GM19238 (cell line): Measurements from ENCODE around the gene FNBP1.

Experiments used
- DNase-seq: peaks from one replicate; pipeline ENCODE4 v3.0.0; 2011; ENCODE audit warnings: low spot score; ENCODE audit not compliant: insufficient read length

Gene FNBP1

DNA sequence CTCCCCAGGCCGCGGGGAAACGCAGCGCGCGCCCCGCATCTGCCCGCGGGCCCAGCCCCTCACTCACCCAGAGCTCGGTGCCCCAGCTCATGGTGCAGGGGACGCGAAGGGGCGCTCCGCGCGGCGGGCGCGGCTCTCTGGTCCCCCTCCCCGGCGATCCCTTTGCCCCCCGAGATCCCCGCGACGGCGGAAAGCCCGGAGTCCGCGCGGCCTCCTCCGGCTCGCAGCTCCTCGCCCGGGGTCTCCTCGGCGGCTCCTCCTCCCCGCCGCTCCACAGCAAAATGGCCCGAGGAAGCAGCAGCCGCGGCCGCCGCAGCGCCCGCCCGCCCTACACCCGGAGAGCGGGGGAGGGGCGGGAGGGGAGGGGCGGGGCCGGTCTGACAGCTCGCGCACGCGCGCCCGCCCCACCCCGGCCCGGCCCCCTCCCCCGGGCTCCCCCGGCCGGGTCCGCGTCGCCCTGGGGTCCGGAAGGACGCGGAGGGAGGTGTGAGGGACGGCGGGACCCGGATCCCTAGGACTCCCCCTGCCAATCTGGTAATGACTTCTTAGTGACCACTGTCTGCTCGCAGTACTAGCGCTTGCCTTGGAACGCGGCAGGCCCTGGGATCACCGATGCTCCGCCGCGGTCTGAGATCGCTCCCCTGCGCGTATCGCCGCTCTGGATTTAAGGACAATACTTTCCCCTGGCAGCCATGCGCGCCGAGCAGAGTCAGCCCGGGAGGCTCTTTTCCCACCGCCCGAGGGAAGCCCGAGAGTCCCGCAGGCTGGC, at the start of gene FNBP1:
TSS of gene FNBP1 (minus strand) at position 305 of the 769 bp plus-strand sequence. CDS start at position 91, 214 bp downstream.
- DNase-seq = peak; percentile 89

DNA sequence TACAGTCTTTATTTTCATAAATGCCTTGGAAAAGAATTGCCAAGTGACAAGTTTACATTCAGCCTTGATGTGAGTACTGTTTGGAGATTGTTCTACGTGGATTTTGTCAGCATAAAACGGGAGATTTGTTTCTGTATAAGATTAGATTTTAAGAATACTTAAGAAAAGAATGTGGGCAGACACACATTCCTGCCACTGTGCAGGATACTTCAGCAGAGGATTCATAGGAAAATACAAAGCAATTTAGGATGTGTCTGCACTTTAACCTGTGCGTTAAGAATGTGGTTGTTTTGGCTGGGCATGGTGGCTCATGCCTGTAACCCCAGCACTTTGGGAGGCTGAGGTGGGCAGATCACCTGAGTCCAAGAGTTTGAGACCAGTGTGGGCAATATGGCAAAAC, 47.9 kb upstream of the FNBP1 start:
- DNase-seq = no peak

DNA sequence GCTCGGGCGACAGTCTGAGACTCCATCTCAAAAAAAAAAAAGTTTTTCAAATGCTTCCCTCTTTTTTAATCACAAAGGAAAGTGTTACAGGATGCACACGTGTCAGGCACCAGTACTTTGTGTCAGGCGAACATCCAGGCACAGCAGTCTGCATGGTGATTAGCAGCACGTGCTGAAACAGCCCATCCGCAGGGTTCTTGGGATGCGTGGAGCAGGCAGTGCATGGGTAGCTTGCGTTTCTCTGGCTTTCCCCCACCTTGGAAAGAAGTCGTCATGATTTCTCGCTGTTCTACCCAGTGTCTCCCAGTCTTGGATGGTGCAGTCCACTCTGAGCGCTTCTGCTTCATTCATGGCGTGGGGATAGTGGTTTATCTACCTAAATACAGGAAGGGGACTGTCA, 46.2 kb upstream of the FNBP1 start:
- DNase-seq = no peak

DNA sequence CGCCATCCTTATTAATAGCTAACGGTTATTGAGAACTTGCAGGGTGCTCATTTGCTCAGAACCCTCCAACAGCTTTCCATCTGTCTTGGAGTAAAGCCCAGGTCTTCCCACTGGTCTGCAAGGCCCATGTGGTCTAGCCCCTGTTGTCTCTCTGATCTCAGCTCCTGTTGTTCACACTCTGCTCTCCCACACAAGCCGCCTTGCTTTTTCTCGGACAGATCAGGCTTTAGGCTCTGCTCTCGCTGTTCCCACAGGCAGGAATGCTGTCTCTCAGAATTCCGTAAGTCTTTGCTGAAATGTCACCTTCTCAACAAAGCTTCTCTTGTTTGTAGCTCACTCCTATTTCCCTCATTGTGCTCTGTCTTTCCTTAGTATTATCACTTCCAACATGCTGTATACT, 45.1 kb upstream of the FNBP1 start:
- DNase-seq = no peak

DNA sequence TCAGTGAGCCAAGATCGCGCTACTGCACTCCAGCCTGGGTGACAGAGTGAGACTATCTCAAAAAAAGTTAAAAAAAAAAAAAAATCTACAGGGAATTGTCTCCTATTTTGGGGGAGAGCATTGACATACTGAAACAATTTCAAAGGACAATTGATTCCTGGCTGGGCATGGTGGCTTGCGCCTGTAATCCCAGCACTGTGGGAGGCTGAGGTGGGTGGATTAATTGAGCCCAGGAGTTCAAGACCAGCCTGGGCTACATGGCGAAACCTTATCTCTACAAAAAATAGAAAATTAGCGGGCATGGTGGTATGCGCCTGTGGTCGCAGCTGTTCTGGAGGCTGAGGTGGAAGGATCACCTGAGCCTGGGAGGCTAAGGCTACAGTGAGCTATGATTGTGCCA, 41.3 kb upstream of the FNBP1 start:
- DNase-seq = no peak

DNA sequence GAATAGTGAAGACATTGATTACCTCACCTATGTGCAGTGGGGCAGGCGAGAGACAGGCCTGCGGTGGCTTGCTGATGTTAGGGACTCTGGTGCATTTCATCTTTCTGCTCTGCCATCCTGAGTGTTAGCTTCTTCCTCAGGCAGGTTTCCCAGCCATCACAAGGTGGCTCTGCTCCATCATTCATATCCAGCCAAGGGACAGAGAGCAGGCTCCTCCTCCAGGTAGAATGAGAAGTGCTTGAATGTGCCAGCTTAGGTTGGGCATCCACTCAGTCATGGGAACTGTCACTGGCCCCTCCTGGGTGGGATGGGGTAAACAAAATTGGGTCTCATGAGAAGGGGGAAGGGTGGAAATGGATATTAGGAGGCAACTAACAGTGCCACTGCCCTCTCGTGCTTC, 35.6 kb upstream of the FNBP1 start:
- no peak for DNase-seq

DNA sequence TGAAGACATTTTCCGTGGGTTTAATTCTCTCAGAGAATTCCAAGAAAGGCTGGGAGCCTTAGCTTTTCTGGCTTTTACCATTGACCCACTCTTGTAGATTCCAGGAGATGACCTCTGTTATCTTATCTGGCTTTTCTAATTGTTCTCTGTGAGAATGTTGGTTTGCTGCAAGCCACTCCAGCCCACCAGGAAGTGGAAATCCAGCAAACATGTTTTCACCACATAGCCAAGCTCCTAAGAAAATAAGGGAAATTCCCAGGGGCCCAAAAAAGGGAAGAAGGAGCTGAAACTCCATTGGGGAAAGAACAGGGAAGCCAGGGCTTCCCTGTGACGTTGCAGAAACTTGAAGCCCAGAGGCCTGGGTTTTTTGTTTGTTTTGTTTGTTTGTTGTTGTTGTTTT, 30.4 kb upstream of the FNBP1 start:
- DNase-seq = no peak

DNA sequence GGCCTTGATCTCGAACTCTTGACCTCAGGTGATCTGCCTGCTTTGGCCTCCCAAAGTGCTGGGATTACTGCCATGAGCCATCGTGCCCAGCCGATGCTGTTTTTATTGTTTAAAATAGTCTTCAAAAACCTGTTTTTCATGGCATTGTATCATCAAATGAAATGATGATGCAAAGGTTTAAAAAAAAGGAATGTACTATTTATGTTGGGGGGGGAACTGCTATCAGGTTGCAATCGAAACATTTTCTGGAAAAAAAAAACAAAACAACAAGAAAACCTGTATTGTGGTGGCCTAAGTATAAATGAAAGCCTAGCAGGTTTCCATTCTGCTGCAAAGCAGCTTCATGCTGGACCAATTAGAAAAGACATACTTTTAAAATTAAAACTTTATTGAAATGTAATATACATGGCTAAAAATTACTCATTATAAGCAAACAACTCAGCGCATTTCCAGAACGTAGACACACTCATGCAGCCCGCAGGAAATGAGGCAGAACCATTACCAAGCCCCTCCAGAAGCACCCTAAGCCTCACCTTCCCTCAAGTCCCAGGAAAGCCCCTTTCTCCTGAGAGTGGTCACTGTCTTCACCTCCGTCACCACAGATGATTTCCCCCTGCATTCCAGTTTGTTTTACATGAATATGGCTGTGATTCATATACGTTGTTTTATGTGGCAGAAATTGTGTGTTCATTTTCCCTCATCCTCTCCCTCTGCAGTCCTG, 29.7 kb upstream of the FNBP1 start:
- DNase-seq = no peak

DNA sequence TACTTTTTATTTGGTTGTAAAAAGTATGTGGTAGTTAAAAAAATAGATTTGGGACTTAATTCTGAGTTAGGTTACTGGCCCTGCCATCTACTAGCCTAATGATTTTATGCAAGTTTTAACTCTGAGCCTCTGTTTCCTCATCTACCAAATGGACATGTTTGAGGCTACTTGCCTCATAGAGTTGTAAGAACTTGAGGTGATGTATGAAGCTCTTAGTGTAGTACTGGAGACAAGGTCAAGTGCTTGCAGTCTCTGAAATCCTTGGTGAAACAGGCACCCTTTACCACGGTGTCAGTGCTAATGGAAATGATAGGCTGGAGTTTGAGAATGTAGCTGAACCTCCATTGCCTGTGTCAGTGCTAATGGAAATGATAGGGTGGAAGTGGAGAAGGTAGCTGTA, 26.1 kb upstream of the FNBP1 start:
- DNase-seq = no peak

DNA sequence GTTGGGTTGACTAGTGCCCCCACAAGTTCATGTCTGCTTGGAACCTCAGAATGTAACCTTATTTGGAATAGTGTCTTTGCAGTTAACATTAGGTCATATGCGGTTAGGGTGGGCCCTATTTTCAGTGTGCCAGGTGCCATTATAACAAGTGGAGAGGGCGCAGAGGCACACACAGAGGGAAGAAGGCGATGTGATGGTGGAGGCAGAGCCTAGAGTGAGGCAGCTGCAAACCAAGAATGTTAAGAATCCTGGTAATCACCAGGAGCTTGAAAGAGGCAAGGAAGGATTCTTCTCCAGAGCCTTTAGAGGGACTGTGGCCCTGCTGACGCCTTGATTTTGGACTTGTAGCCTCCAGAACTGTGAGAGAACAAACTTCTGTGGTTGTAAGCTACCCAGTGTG, 21.6 kb upstream of the FNBP1 start:
- DNase-seq = no peak

DNA sequence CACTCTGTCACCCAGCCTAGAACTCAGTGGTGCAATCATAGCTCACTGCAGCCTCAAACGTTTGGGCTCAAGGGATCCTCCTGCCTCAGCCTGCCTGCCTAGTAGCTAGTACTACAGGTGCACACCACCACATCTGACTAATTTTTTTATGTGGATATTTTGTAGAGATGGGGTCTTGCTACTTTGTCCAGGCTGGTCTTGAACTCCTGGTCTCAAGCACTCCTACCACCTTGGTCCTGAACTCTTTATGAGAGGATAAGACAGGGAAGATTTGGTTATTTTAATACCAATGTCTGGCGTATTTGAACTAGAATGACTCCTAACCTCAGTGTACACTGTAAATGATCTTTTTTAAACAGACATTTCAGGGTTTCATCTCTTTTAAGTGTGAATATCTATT, 19.8 kb upstream of the FNBP1 start:
- DNase-seq = no peak

DNA sequence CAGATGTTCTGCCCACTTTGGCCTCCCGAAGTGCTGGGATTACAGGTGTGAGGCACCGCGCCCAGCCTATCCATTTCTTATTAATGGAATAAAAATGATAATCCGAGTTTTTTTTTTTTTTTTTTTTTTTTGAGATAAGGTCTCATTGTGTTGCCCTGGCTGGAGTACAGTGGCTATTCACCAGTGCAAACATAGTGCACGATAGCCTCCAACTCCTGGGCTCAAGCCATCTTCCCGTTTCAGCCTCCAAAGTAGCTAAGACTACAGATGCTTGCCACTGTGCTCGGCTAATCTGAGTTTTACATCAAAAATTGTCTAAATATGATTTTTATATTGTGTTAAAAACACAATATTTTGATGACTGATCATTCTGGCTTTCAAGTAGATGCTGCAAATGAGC, 17.3 kb upstream of the FNBP1 start:
- no peak for DNase-seq

DNA sequence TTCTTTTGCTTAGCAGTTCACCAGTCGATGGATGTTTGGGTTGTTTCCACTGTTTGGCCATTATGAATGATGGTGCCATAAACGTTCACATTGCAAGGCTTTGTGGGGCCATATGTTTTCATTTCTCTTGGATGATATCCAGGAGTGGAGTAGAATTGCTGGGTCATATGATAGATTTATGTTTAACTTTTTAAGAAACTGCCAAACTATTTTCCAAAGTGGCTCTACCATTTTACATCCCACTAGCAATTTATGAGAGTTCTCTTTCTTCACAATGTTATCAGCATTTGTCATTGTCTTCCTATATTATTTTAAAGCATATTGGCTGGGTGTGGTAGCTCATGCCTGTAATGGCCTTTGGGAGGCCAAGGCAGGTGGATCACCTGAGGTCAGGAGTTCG, 15.9 kb upstream of the FNBP1 start:
- no peak for DNase-seq

DNA sequence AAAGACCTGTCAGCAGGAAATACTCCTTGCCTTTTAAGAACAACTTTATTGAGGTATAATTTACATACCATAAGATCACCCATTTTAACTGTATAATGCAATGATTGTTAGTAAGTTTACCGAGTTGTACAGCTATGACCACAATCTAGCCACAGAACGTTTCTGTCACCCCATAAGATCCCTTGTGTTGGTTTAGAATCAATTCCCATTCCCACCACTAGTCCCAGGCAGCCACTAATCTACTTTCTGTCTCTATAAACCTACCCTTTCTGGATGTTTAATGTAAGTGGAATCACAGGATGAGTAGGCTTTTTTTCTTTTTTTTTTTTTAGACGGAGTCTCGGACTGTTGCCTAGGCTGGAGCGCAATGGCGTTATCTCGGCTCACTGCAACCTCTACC, 15.2 kb upstream of the FNBP1 start:
- no peak for DNase-seq

DNA sequence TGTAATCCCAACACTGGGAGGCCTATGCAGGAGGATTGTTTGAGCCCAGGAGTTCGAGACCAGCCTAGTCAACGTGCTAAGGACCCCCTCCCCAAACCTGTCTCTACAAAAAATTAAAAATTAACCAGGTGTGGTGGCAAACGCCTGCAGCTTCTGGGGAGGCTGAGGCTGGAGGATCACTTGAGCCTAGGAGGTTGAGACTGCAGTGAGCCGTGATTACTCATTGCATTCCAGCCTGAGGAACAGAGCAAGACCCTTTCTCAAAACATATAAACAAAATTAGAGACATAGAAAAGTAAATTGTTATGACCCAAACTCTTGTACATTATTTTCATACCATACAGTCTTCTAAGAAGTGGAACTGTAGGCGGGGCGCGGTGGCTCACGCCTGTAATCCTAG, 11.8 kb upstream of the FNBP1 start:
- DNase-seq = no peak

DNA sequence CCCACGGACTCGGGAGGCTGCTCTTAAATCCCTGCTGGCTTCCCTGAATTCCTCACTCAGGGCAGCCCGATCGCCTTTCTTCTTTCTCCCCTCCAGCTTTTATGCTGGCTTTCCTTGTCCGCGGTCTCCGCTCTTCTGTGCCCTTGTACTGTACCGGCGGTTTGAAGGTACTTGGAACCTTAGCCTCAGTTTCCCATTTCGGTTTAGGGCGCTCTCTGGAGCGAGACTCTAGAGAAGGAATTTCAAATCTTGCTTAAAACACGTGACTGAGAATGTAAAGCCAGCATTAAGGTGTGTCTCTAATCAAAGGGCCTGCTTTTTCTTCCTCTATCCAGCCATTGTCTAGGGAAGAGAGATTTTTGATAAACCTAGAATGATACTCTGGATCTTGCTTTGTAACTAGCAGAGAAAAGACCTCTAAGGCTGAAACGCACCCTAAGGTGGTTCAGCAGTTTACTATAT, 11.4 kb upstream of the FNBP1 start:
- no peak for DNase-seq

DNA sequence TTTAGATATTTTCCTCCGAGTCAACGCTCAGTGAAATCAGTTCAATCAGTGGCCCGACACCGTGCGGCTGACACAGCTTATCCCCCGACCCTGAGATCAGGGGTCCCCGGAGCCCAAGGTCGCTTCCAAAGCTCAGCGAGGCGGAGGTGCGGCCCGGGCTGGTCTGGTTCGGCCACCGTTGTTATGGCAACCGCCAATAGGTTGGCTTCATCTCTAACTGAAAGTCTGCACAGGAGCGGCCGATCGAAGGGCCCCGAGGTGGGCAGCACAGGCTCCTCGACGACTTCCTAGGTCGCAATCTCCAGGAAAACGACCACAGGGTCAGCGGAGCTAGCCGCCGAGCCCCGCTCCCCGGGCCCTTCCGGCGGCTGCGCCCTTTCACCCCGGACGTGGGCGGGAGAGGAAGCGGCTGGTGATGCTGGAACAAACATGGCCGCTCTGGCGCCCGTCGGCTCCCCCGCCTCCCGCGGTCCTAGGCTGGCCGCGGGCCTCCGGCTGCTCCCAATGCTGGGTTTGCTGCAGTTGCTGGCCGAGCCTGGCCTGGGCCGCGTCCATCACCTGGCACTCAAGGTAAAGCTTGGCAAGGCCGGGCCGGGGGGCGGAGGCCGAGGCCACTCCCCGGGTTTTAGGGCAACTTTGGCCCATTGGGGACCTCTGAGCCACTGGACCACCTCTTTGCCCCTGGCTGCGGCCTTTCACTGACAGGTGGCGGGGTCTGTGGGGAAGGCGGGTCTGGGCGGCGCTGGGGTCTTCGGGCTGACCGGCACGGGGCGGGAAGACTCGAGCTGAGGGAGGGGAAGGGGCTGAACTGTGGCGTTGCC, 10.7 kb upstream of the FNBP1 start, which contains the start of gene GPR107:
TSS of gene GPR107 (plus strand) at position 403 of the 821 bp plus-strand sequence. CDS start at position 430, 27 bp downstream.
- peak; percentile 93 for DNase-seq

DNA sequence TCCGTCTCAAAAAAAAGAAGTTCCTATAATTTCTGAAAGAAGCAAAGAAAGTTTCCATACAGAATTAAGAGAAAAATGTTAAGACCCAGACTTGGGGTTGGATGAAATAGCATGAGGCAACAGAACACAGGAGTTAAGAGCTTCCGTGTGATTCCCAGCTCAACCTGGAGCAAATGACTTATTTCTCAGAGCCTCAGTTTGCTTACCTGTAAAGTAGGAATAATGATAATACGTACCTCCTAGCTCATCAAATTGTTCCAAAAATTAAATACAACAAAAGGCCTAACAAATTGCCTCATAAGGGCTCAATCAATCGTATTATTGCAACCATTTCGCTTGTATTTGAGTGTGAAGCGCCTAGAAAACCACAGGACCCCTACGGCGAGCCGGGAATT, 10.1 kb upstream of the FNBP1 start:
- DNase-seq = no peak

DNA sequence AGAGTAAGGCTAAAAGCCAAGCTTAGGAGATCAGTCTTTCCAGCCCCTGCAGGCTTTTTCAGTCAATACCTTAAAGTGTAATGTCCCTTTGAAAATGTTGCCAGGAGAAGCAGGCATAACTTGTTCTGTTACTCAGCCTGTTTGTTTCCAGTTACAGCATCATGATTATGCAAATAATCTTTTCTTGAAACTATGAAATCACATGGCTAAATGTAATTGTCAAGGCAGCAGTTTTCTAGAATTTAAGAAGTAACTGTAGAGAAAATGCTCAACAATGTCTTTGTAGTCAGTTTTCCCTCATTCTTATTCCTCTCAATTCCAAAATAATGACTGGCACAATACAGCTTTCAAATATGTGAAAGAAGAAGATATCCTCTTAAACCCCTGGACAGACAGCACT, 8.9 kb upstream of the FNBP1 start:
- no peak for DNase-seq

DNA sequence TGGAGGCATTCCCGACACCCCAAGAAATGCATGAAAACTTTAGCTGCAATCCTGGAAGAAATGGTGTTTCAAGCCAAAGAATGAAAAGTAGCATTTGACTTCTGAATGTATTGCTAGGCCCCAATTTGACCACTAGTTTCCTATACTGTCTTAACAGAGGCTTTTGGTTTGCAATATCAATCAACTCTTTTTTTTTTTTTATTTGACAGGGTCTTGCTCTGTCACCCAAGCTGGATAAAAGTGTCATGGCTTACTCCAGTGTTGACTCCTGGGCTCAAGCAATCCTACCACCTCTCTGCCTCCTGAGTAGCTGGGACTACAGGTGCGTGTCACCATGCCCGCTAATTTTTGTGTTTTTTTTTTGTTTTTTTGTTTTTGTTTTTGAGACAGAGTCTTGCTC, 7.5 kb upstream of the FNBP1 start:
- DNase-seq = no peak

DNA sequence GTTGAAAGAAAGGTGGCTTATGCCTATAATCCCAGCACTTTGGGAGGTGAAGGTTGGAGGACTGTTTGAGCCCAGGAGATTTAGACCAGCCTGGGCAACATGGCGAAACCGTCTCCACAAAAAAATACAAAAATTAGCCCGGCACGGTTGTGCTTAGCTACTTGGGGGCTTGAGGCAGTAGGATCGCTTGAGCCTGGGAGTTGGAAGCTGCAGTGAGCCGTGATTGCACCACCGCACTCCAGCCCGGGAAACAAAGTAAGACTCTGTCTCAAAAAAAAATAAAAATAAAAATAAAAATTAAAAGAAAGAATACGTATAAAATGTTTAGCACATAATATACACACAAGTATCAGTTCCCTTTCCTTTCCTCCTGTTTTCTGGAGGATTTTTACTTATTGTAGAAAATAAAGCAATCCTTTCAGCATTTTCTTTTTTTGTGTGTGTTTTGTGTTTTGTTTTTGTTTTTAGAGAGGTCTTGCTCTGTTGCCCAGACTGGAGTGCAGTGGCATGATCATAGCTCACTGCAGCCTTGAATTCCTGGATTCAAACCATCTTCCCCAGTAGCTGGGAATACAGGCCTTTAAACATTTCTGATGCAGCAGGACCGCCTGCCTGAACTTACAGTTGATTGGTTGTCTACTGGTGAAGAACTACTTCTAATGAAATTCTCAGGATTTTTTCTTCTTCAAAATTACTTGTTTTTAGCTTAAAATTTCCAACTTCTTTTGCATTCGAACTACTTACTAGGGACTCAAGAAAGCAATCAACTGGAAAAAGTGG, 6.6 kb upstream of the FNBP1 start:
- DNase-seq = no peak
